ENCODE data around the gene R3HDM2.

DNA sequence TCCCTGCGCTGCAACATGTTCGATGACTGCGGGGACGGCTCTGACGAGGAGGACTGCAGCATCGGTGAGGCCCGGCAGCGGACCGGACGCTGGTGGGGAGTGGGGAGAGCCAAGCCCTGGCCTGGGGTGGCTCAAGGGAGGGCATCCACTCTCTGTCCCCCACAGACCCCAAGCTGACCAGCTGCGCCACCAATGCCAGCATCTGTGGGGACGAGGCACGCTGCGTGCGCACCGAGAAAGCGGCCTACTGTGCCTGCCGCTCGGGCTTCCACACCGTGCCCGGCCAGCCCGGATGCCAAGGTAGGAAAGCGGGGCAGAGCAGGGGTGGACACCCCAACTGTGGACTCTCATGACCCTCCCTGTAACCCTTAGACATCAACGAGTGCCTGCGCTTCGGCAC is 225.7 kb downstream of the R3HDM2 start:
- TF ChIP-seq, protein P1, sequence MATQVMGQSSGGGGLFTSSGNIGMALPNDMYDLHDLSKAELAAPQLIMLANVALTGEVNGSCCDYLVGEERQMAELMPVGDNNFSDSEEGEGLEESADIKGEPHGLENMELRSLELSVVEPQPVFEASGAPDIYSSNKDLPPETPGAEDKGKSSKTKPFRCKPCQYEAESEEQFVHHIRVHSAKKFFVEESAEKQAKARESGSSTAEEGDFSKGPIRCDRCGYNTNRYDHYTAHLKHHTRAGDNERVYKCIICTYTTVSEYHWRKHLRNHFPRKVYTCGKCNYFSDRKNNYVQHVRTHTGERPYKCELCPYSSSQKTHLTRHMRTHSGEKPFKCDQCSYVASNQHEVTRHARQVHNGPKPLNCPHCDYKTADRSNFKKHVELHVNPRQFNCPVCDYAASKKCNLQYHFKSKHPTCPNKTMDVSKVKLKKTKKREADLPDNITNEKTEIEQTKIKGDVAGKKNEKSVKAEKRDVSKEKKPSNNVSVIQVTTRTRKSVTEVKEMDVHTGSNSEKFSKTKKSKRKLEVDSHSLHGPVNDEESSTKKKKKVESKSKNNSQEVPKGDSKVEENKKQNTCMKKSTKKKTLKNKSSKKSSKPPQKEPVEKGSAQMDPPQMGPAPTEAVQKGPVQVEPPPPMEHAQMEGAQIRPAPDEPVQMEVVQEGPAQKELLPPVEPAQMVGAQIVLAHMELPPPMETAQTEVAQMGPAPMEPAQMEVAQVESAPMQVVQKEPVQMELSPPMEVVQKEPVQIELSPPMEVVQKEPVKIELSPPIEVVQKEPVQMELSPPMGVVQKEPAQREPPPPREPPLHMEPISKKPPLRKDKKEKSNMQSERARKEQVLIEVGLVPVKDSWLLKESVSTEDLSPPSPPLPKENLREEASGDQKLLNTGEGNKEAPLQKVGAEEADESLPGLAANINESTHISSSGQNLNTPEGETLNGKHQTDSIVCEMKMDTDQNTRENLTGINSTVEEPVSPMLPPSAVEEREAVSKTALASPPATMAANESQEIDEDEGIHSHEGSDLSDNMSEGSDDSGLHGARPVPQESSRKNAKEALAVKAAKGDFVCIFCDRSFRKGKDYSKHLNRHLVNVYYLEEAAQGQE (IDR thresholded peaks at IDR 0.05; ENCODE audit: insufficient read depth in 1 of 2, low read depth in 2 of 2, low read length in 2 of 2), result no peak
- no peak for TF ChIP-seq SIN3A (IDR thresholded peaks at IDR 0.05; ENCODE audit: borderline replicate concordance, insufficient read depth, low read length)
- TF ChIP-seq POLR2AphosphoS5 (IDR thresholded peaks at IDR 0.05; ENCODE audit: low read depth, low read length), result no peak
- TF ChIP-seq TAF1 (IDR thresholded peaks at IDR 0.05; ENCODE audit: borderline replicate concordance, insufficient read depth, low read length), result no peak

Data from PFSK-1 (cell line).